K562 (cell line): Measurements from ENCODE around the gene ADAM15.

ENCODE experiments used
- CTCF ChIP-seq, 3 experiments: IDR thresholded peaks in 2 of 3; conservative IDR thresholded peaks in 1 of 3; 2 replicates each; pipeline ENCODE4 v1.5.1; 2011 to 2012; ENCODE audit warnings: low read length in 3 of 3, mild to moderate bottlenecking in 3 of 3, control low read depth in 2 of 3, improper control_type of control experiment in 1 of 3, inconsistent platforms in 1 of 3, low read depth in 1 of 3, mixed read lengths in 1 of 3, moderate library complexity in 1 of 3; ENCODE audit not compliant: insufficient read depth in 2 of 3
- E2F6 ChIP-seq, 2 experiments: IDR thresholded peaks; 2 replicates each; pipeline ENCODE4 v1.6.1; 2011; ENCODE audit warnings: borderline replicate concordance in 1 of 2, control low read depth in 1 of 2, low read depth in 1 of 2, low read length in 1 of 2, mild to moderate bottlenecking in 1 of 2, mixed read lengths in 1 of 2, moderate library complexity in 1 of 2; ENCODE audit not compliant: insufficient read depth in 1 of 2, insufficient read length in 1 of 2, poor library complexity in 1 of 2, severe bottlenecking in 1 of 2; ENCODE audit errors: extremely low read depth in 1 of 2
- HBP1 ChIP-seq: fragments of 450-650 bp; formaldehyde crosslinking; IDR thresholded peaks from 2 replicates; pipeline ENCODE4 v1.4.0; 2022; ENCODE audit warnings: missing genetic modification characterization
- HNRNPK ChIP-seq: fragments of 200-400 bp; formaldehyde crosslinking; IDR thresholded peaks from one replicate; pipeline ENCODE4 v1.6.1; 2018; ENCODE audit warnings: mild to moderate bottlenecking, low read depth, low read length; ENCODE audit not compliant: poor library complexity, severe bottlenecking
- MYBL2 ChIP-seq, 2 experiments: fragments of 450-650 bp in 1 of 2; sonication (generic) in 1 of 2; formaldehyde crosslinking in 1 of 2; IDR thresholded peaks; 2 replicates each; pipeline versions ENCODE4 v1.6.1 to v1.8.1; 2017 to 2022; ENCODE audit warnings: borderline replicate concordance in 1 of 2, inconsistent platforms in 1 of 2, low read depth in 1 of 2, mild to moderate bottlenecking in 1 of 2, missing genetic modification reagents in 1 of 2, moderate library complexity in 1 of 2
- RAD51 ChIP-seq: fragments of 450-650 bp; IDR thresholded peaks from 2 replicates; pipeline ENCODE4 v1.7.1; 2016; ENCODE audit warnings: low read depth, mild to moderate bottlenecking, borderline replicate concordance
- TCF3 ChIP-seq: sonication (generic); formaldehyde crosslinking; IDR thresholded peaks from 2 replicates; pipeline ENCODE4 v1.4.0; 2020; ENCODE audit warnings: mild to moderate bottlenecking, missing genetic modification reagents
- ZNF347 ChIP-seq: fragments of 450-650 bp; formaldehyde crosslinking; IDR thresholded peaks from 2 replicates; pipeline ENCODE4 v1.4.0; 2020; ENCODE audit warnings: low read depth, mild to moderate bottlenecking, moderate library complexity
- ZNF407 ChIP-seq: fragments of 450-650 bp; IDR thresholded peaks from 2 replicates; pipeline ENCODE4 v1.6.1; 2016; ENCODE audit warnings: low read depth

- TF ChIP-seq MYBL2 (IDR thresholded peaks at IDR 0.05; ENCODE audit: low read depth) (no peak), MYBL2 (CRISPR knock-in tag; IDR thresholded peaks at IDR 0.05; ENCODE audit: borderline replicate concordance) (no peak), CTCF (IDR thresholded peaks at IDR 0.05 in 2 of 3, conservative IDR thresholded peaks at IDR 0.05 in 1 of 3; ENCODE audit: insufficient read depth in 2 of 3, low read depth in 1 of 3, low read length in 3 of 3) (peak; percentile 51 to 74 (median 59); a peak in 5 of 6 replicates), RAD51 (no peak), HNRNPK (no peak), ZNF347 (CRISPR knock-in tag) (no peak), ZNF407 (no peak), HBP1 (CRISPR knock-in tag) (no peak), E2F6 (IDR thresholded peaks at IDR 0.05; ENCODE audit: borderline replicate concordance in 1 of 2, extremely low read depth in 1 of 2, insufficient read depth in 1 of 2, insufficient read length in 1 of 2, low read depth in 1 of 2, low read length in 1 of 2, poor library complexity in 1 of 2, severe bottlenecking in 1 of 2) (no peak), TCF3 (CRISPR knock-in tag) (no peak)
Measured at GRCh38 chr1:155093911-155094621, 43.0 kb downstream of the ADAM15 start.
